ENCODE data around the gene GABBR2. TPM values are rescaled to one million over a fixed set of nuclear protein-coding genes. Genes with fewer than 3 reads are reported as not detected.
"Not testable (repeated sequence)": the region's sequence is repeated elsewhere in the genome, so short reads cannot be mapped to it uniquely, and the experiment has no call there.

The GABBR2 gene
- total RNA-seq, 1 donor from 2014 or later = 0.84 TPM

DNA sequence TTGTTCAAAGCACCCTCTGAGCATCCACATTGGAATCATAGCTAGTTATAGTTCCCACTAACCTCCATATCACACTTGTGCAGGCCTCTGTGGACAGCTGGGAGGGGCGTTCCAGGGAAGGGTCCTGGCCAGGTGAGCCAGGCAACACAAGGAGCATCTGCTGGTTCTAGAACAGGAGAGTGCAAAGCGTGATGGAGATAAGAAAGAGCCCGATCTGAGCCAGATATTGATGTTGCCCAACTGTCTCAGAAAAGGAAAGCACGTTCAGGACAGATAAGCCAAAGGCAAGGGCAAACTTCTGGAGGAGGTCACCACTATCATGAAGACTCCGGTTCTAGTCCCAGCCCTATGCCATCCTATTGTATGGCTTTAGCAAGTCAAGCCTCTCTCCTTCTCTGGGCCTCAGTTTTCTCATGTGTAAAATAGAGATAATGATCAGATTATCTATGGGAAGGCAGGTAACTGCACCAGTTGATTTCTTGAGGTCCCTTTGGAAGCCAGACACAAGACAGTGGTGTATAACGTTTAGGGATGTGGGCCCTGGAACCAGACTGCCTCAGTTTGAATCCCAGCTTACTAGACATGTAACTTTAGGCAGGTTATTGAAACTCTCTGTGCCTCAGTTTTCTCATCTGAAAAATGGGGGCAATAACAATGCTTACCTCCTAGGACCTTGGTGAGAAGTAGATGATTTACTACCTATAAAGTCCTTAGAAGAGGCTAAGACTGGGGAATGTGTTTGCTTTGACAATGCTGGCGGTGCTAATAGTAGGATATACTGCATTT is 19.8 kb downstream of the GABBR2 start:
- H3K27ac ChIP-seq = no peak overlapping the region
- H3K4me1 ChIP-seq = no peaks in the 10 kb centered on the region
- H3K9me3 ChIP-seq = no peaks in the 10 kb centered on the region
- no peak overlapping the region for H3K4me3 ChIP-seq
- ATAC-seq = no peak
- no peaks in the 10 kb centered on the region for H3K27me3 ChIP-seq
- no peaks in the 10 kb centered on the region for H3K36me3 ChIP-seq
- DNase-seq = no peak
- TF ChIP-seq, protein P1, sequence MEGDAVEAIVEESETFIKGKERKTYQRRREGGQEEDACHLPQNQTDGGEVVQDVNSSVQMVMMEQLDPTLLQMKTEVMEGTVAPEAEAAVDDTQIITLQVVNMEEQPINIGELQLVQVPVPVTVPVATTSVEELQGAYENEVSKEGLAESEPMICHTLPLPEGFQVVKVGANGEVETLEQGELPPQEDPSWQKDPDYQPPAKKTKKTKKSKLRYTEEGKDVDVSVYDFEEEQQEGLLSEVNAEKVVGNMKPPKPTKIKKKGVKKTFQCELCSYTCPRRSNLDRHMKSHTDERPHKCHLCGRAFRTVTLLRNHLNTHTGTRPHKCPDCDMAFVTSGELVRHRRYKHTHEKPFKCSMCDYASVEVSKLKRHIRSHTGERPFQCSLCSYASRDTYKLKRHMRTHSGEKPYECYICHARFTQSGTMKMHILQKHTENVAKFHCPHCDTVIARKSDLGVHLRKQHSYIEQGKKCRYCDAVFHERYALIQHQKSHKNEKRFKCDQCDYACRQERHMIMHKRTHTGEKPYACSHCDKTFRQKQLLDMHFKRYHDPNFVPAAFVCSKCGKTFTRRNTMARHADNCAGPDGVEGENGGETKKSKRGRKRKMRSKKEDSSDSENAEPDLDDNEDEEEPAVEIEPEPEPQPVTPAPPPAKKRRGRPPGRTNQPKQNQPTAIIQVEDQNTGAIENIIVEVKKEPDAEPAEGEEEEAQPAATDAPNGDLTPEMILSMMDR (IDR thresholded peaks at IDR 0.05) = no peak
- intact Hi-C loops (cut with DNase I) = no loop called here

DNA sequence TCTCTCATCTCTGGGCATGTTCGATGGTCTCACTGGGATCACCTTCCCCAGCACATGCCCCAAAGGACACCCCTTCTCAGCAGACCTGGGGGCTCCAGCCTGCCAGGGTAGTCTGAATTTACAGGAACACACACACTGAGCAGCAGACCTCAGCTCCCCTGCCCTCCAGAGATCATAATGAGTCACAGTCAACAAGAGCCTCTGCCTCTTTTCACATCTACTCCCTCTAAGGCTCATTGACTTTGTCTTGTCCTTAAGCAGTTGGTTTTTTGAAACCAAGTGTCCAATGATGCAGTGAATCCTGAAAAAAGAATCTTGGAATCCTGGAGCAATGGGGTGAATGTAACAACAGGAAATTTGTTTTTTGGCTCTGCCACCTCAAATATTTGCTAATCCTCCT is 20.8 kb downstream of the GABBR2 start:
- Histone ChIP-seq H3K36me3 (no peaks in the 10 kb centered on the region), H3K4me3 (no peak overlapping the region), H3K9me3 (no peaks in the 10 kb centered on the region), H3K4me1 (no peaks in the 10 kb centered on the region), H3K27me3 (no peaks in the 10 kb centered on the region), H3K27ac (no peak overlapping the region)
- DNase-seq (no peak), ATAC-seq (no peak)
- TF ChIP-seq, protein P1 (IDR thresholded peaks at IDR 0.05) = no peak
- intact Hi-C loops (cut with DNase I) = no loop called here

DNA sequence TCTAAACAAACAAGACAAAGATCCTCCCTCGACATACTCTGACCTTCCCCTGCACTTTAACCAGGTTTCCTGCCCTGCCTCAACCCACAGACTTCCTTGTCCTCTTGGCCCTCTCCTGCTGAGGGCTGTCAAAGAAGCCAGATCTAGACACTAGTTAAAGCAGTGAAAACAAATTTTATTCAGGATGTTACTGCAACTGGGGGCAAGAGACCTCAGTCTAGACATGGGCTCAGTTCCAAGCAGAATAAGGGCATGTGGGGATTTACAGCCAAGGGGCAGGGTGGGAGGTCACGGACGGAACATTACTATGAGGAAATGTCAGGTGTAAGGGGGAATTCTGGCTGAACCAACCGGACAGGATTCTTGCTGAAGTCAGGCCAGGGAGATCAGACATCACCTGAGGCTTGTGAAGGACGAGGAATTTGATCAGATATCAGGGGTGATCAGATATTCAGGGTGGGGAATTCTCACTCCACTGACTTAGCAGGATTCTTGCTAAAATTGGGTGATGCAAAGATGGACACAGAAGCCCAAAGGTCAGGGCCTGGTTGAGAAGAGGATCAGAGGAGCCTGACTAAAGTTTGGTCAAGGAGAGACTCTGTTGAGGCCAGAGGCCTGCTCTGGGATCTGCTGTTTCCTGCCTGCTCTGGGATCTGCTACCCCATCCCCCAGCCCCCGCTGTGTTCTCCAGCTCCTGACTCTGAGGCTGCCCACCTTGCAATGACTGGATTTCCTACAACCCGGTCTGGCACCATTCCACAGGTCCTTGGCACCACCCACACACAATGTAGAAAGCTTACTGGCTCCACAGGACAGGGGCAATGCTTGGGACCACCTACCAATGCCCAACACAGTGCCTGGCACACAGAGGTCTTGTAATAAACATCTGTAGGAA is 21.5 kb downstream of the GABBR2 start:
- TF ChIP-seq, protein P1 (IDR thresholded peaks at IDR 0.05) = no peak
- H3K27ac ChIP-seq = no peak overlapping the region
- H3K9me3 ChIP-seq = no peaks in the 10 kb centered on the region
- H3K36me3 ChIP-seq = no peaks in the 10 kb centered on the region
- ATAC-seq (no peak), DNase-seq (no peak)
- H3K27me3 ChIP-seq = no peaks in the 10 kb centered on the region
- H3K4me1 ChIP-seq = no peaks in the 10 kb centered on the region
- intact Hi-C loops (cut with DNase I) = no loop called here
- no peak overlapping the region for H3K4me3 ChIP-seq

DNA sequence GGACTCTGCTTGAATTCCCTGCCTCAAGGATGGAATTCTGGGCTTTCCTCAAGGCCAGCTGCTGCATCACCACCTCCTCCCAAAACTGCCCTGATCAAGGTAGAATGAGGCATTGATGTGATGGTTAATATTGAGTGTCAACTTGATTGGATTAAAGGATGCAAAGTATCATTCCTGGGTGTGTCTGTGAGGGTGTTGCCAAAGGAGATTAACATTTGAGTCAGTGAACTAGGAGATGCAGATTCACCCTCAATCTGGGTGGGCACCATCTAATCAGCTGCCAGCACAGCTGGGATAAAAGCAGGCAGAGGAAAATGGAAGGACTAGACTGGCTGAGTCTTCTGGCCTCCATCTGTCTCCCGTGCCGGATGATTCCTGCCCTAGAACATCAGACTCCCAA is 23.9 kb downstream of the GABBR2 start:
- H3K27ac ChIP-seq; H3K4me3 ChIP-seq; intact Hi-C loops (cut with DNase I); H3K27me3 ChIP-seq; H3K36me3 ChIP-seq; ATAC-seq; H3K9me3 ChIP-seq; DNase-seq; H3K4me1 ChIP-seq: not testable (repeated sequence)

DNA sequence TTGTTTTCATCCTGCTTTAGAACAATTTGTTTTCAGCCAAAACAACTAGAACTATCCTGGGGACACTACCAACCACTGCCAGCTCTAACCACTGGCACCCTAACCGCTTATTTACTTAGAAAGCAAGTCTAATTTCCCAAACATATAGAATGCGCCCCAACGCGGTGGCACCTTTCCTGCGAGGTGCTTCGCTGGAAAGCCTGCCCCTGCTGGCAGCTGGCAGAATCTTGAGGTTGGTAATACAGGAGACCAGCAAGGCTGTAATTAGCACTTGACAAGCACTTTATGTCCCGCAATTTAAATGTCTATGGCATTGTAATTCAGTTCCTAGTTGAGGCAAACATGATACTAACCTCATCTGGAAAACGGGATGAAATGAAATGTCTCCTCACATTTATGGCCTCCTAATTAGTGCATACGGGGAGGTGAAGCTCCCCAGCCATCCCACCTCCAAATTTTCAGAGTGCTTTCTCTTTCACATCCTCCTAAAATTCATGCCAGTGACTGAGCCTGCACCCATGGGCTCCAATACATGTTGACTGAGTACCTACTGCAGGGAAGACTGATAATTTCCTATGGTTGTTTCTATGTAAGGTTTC is 30.4 kb downstream of the GABBR2 start:
- Histone ChIP-seq H3K27me3 (no peaks in the 10 kb centered on the region), H3K36me3 (no peaks in the 10 kb centered on the region), H3K27ac (no peak overlapping the region), H3K9me3 (no peaks in the 10 kb centered on the region), H3K4me3 (no peak overlapping the region), H3K4me1 (no peaks in the 10 kb centered on the region)
- no peak for ATAC-seq
- intact Hi-C loops (cut with DNase I) = no loop called here
- DNase-seq = no peak
- TF ChIP-seq, protein P1 (IDR thresholded peaks at IDR 0.05) = peak; percentile 34

DNA sequence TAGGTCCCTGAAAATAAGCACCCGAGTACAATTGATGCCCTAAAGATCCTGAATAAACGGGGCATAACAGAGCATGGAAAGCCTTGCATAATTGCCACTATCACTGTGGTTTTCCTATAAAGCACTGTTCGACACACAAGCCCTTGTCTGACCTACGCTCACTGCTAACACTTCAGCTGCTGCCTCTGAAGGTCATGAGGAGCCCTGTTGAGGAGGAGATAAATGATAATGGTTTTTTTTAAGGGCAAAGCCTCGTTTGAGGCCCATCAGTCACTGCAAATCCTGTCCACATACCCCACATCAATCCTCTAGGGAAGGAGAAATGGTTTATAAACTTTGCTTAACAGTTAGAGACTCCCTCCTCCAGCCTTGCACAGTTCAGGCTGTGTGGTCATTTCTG is 35.1 kb downstream of the GABBR2 start:
- no peak overlapping the region for H3K4me3 ChIP-seq
- ATAC-seq = no peak
- intact Hi-C loops (cut with DNase I) = no loop called here

More for the DNA sequence above, 35.1 kb downstream of the GABBR2 start:
- no peaks in the 10 kb centered on the region for H3K9me3 ChIP-seq
- H3K36me3 ChIP-seq = no peaks in the 10 kb centered on the region
- DNase-seq = no peak
- H3K27me3 ChIP-seq = no peaks in the 10 kb centered on the region
- no peaks in the 10 kb centered on the region for H3K4me1 ChIP-seq
- H3K27ac ChIP-seq = no peak overlapping the region
- TF ChIP-seq, protein P1 (IDR thresholded peaks at IDR 0.05) = no peak
